HG03442 (cell line): ENCODE data around the gene ABCB9.

Experiments used
- ATAC-seq: cut with Tn5 transposase; IDR thresholded peaks from one replicate; pipeline ENCODE4 v1.9.1; 2021; ENCODE audit warnings: mild to moderate bottlenecking, moderate library complexity; ENCODE audit not compliant: unreplicated experiment

ABCB9 gene

DNA sequence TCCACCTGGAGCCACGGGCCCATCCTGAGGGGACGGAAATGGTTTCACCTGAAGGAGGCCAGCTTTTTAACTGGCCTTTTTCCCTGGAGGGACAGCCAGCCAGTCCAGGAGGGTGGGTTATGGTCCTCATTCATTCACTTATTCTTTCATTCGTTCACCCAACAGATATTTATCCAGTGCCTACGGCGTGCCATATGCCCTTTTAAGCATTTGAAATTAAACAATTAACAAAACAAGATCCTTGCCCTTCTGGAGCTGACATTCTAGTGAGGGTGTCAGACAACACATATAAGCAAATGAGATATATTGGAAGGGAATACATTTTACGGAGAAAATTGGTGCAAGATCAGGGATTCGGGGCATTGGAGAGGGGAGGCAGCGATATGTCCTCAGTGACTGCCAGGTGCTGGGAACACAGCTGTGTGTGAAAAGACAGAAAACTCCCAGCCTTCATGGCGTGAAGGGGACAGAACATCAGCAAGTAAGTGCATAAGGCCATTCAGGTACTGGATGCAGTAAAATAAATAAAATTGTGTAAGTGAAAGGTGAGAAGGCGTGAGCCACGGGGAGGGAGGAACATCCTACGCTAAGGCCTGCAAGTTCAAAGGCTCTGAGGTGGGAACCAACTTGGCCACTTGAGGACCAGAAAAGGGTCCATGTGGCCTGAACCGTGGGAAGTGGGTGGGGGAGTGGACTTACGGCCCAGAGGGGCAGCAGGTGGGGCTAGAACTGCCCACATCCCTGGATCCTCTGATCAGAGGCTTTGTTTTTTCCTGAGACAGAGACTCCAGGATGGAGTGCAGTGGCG is 684 bp upstream of the ABCB9 start:
- ATAC-seq = no peak

DNA sequence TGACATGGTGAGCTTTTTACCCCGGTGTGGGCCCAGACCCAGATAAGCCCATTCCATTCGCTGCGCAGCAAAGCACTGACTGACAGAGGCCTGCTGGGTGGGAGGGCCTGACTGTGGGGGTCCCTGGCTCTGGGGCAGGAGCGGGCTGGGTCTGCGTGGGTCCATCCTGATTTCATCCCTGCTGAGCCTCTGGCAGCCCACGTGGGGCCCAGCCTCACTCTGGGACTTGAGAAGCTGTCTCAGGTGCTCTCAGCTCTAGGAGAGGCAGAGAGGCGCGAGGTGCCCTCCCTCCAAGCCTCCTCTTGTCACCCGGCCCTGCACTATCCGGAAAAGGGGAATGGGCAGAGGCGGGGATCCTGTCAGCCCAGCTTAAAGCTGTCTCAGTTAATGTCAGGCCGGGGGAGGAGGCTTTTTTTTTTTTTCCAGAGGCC is 927 bp downstream of the ABCB9 start:
- no peak for ATAC-seq

DNA sequence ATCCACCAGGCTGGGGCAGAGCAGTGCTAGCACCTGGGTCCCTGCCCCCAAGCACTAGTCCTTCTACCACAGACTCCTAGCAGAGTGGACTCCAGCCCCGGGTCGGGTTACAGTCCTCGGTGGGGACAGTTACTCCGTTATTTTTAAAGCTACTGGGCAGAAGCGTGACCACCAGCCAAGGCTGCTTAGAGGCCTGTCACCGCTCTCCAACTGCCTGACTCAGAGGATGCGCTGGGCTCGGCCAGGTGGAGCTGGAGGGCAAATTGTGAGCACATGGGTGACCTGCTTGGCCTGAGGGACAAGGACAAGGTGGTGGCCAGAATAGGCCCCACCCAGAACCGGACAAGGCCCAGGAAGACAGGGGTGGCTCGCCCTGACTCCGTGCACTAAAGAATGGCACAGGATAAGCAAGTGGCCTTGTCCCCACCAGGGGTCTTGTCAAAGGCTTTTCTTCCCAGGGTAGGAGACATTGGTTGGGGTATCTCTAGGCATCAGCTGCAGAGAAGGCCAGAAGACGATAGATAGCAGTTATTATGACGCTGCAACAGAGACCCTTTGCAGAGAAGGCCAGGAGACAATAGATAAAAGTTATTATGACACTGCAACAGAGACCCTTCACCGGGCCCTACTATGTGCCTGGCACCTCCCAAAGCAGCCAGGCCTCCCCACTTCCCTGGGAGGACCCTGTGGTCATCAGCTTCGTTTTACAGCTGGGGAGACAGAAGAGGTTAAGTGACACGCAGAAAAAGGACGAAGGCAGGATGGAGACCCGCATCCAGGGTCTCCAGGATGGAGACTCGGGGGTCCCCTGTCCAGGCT is 1.6 kb downstream of the ABCB9 start:
- ATAC-seq = no peak

DNA sequence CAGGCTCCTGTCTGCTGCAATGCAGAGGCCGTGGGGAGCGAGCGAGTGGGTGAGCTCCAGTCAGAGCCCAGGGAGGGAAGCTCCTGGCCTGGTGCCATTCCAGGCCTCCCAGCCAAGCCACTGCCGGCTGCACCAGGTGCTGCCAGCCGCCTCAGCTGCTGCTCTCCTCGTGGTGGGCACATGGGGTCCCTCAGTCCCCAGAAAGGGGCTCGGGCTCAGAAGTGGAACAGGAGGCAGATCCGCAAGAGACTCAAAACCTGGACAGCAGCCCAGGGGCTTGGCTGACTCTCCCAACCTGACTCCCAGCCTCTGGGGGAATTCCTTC is 2.4 kb downstream of the ABCB9 start:
- no peak for ATAC-seq

DNA sequence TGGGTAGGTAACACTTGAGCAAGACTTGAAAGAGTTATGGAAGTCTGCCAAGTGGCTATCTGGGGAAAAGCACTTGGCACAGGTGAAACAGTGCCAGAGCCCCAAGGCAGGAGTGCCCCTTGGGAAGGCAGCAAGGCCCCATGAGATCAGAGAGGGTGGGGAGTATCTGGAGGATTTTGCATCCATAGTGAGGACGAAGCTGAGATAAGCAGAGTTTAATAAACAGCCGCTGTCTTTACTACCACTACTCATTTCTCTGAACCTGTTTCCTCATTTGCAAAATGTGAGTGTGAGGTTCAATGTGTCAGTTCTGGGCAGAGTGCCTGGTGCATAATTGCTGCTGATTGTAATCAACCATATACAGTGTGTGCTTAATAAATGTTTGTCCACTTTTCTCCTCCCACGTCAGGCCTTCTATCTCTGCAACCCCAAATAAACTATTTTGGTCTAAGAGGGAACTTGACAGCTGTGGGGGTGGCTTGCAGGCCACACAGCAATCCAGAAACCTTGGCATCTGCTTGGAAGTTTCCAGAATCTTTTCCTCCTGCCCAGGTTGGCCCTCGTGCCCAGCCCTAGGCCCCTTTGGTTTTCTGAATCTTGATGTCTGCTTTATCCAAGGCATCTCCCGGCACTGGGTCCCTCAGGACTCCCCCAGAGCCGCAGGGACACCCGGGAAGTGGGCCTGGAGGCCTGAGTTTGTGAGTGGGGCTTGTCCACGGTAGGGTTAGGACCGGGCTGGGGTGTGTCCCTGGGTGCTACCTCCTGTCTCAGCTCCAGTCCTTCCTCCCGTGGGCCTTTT is 4.5 kb downstream of the ABCB9 start:
- ATAC-seq = no peak

DNA sequence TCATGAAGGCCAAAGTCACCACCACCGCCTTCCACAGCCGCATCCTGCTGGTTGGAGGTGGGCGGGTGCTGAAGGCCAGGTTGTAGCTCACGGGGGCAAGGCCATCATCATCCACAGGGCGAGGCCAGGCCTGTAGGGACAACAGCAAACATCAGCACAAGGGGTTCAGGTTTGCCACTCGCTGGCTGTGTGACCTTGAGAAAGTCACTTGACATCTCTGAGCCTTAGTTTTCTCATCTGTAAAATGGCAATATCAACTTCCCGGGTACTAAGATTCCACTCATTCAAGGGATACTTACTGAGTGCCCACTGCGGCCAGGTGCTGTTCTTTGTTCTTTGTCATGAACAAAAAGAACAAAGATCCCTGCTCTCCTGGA is 6.1 kb downstream of the ABCB9 start:
- ATAC-seq = no peak

DNA sequence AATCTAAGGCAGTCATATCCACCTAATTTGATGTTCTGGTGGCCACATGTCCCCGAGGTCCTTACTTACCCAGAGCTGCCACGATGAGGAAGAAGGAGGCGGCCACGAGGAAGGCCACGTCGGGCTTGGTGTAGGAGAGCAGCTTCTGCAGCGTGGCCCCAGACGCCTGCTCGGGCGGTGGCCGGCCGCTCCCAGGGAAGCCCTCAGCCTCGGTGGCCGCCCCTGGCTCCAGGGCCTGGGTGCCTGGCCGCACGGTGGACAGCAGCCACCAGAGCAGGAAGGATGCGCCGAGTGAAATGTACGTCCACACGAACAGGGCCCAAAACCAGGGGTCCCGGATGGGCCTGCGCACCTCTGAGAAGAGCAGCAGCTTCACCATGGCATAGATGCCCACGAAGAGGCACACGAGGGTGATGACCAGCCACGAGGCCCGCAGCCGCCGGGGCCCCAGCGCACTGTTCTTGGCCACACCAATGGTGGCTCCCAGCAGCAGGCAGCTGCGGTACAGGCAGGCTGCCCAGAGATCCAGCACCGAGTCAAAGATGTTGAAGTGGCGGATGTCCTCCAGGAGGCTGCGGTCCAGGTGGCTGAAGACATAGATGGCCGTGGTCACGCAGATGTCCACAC is 6.6 kb downstream of the ABCB9 start:
- no peak for ATAC-seq

DNA sequence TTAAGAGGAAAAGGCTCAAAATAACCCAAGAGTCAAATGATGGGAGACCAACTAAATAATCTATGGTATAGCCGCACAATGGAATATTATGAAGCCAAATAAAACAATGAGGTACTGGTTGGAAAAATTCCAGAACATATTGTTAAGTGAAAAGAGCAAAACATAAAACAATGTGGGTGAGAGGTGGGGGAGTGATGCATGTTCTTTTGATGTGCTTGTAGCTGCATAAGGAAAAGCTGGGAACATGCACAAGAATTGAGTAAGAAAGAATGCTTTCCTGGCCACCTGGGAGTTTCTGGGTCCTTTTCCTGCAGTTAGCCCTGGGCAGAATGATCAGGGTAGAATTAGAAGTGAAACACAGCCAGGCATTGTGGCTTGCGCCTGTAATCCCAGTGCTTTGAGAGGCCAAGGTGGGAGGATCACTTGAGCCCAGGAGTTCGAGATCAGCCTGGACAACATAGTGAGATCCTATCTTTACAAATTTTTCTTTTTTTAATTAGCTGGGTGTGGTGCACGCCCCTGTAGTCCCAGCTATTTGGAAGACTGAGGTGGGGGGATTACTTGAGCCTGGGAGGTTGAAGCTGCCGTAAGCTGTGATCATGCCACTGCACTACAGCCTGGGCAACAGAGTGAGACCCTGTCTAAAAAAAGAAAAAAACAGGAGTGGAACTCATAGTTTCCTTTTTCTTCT is 7.9 kb downstream of the ABCB9 start:
- no peak for ATAC-seq

DNA sequence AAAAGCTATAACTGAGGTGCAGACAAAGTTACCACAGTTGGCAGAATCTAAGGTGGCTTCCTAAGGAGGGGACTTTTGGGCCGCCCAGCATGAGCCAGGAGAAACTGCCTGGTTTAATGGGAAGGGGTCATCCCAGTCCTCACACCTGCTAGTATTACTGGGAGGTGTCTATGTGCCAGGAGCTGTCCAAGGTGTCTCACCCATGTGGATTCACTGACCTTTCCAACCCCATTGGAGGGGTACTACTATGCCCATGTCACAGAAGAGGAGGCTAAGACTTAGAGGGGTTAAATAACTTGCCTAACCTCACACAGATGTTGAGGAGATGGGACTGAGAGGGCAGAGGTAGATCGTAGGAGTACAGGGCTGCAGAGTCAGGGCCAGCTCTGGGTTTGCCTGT is 10.2 kb downstream of the ABCB9 start:
- no peak for ATAC-seq

DNA sequence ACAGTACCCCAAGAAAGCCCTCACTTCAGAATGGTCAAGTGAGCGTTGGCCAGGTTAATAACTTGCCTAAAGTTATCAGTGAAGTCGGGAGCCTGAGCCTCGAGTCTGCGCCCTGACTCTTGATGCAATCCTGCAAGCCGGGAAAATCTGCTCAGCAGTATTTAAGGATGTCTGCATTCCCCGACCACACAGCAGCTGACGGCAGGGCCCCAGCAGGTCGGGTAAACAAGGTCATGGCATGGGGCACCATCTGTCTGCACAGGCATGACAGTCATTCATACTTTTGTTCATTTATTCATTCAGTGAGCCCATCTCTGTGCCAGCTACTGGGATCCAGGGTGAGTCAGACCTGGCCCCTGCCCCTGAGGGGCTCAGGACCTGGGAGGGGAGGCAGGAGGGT is 11.1 kb downstream of the ABCB9 start:
- no peak for ATAC-seq

DNA sequence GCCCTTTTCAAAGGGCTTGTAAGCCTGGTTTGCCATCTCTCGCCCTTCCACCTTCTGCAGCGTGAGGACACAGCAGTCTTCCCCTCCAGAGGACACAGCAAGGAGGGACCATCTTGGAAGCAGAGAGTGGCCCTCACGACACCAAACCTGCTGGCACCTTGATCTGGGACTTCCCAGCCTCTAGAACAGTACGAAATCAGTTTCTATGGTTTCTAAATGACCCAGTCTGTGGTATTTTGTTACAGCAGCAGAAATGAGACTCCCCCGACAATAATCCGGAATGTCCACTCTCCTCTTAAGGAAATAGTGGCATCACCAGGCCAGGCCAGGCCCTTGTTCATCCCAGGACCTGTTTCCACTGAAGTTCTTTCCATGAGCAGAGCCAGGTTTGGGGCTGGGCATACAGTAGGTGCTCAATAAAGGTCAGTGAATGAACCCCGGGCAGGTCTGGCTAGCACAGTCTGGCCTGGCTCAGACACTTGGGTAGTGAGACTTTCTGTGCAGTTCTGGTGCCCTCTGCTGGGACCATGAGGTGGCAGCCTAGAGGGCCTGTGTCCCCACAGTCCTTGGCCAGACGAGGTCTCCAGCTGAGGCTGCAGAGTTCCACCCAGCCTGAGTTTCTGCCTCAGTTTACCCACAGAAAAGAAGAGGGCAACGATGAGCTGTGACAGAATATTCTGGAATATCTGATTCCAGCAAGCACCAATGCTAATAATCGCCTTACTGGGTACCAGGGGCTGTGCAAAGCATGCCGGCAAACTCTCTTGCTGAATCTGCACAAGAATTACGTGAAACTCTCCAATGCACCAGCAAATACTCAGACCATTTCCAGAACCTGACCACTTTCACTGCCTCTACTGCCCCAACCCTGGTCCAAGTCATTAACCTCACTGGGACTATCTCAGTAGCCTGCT is 14.0 kb downstream of the ABCB9 start:
- peak; percentile 68 for ATAC-seq

DNA sequence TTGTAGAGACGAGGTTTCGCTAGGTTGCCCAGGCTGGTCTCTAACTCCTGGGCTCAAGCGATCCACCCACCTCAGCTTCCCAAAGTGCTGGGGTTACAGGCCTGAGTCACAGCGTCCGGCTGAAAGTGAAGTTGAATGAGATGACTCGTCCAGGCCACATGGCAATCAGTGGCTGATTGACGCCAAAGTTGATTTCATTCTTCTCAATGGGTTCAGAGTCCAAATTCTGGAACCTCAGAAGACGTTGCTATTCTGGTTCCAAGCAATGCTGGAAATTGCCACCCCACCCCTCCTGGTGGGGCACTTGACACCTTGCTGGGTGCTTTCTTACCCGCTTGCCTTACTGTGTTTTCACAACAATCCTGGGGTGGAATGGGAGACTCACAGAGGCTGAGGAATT is 14.9 kb downstream of the ABCB9 start:
- no peak for ATAC-seq

DNA sequence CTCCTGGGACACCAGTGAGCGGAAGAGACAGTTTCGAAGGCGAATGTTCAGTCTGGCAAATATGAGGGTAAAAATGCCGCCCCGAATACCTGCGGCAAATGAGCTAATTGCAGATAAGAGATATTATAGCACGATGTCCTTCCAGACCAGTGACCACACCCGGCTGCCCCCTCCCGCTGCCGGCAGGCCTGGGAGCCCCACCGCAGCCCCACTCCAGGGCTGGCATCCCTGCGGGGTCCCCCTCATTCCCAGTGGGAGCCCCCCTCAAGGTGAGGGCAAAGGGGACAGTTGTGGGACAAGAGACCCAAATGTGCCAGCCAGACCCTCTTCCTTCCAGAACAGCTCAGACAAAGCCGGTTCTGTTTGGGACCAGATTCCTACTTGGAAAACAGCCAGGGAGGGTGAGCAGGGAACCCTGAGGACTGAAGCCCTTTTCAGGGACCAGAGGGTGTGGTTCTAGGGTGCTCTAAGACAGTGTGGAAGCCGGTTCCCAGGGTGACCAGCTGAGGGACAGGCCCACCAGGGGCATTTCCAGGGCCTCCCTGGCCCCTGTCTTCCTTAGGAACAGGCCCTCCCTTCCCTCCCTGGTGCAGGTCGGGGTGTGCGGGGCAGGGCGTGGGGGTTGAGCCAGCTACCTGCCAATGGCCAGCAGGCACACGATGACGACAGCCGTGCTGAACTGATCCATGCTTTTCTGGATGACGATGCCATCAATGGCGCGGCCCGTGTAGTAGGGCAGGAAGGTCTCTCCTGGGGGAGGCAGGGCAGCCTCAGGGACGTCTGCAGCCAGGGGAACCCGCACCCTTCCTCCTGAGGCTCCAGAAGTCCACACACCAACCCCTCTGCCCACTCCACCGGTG is 16.2 kb downstream of the ABCB9 start:
- ATAC-seq = no peak

DNA sequence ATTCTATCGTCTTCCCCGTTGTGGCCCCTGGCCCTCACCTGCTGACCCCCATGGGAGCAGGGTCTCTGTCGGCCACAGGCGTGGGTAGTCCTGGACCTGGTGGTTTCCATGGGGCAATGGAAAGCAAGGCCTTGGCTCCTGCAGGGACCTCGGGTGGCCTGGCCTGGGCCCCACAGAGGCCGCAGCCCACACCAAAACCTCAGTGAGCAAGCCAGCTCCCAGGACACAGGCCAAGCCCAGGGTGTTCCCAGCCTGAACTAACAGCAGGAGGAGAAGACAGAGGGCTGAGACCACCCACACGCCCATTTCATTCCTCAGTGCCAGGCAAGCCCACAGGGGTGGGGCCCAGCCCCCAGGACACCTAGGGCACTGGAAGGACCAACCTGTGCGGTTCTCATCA is 16.9 kb downstream of the ABCB9 start:
- no peak for ATAC-seq

DNA sequence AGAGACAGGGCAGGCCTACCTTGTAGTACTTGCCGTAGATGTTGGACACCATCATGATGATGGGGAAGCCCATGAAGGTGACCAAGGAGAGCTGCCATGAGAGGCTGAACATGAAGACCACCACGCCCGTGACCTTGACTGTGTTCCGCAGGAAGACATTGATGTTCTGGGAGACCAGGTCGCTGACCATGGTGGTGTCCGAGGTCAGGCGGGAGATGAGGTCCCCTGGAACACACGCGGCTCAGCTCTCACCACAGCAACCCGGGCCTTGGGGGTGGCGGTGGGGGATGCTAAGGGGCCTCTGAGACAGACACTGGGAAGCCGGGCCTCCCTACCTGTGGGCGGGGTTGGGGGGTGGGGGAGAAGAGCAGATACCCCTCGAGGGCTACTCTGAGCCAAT is 17.7 kb downstream of the ABCB9 start:
- no peak for ATAC-seq

DNA sequence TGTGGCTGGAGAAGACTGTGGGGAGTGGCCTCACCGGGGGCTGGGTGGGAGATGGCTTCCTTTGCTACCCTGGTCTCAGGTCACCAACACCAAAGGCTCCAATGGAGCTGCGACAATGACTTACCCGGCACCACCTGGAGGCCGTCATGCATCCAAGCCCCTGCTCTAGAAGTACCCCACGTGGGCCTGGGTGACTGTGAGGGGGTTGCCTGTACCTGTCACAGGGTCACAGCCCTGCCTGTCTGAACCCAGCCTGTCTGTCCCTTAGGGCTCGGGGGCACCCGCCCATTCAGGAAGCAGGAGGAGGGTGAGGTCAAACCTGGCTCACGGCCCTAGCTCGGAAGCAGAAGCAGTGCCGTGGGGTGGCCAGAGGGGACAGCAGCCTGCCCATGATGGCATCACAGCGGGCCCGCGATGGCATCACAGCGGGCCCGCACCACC is 18.9 kb downstream of the ABCB9 start:
- ATAC-seq = no peak

DNA sequence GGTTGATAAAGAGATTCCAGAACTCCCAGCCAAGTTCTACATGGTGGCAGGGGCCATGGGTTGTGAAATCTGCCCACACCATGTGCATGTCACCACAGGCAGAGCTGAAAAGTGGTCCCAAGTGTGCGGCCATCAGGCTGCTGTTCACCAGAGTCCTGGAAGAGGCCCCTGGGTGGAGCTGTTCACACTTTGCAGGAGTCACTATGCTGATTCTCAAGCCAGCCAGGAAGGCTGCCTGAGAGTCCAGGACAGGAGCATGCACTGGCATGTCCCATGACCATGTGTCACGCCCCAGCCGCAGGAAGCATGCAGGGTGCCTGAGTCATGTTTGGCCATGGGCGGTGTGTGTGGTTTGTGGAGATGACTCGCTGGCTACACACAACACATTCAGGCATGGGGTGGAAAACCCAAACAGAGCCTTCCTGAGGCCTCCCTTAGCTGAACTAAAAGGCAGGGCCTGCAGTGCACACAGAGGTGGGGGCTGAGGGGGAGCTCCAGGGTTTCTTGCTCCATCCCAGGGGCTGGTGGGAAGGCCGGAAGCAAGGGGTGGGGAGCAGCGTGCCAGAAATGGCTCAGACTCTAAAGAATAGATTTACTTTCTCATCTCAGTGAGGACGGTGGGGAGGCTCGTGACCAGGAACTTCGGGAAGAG is 19.4 kb downstream of the ABCB9 start:
- peak; percentile 87 for ATAC-seq
